Spleen (tissue), 13 donors: Measurements from ENCODE around the gene FSCN2. TPM values are rescaled to one million over a fixed set of nuclear protein-coding genes. Genes with fewer than 3 reads are reported as not detected.

Source experiments
- DNase-seq: peaks from one replicate; pipeline ENCODE4 v3.0.0-alpha.2; 2020
- H3K27ac ChIP-seq, 8 donors: fragments of 200-600 bp; sonication (generic) in 7 of 8; 1 replicate in 4 of 8; 2 replicates in 4 of 8; pipeline versions ENCODE4 v1.5.0 to v1.8.0; 2016 to 2021; ENCODE audit warnings: inconsistent platforms in 4 of 8, mild to moderate bottlenecking in 4 of 8, moderate library complexity in 1 of 8
- H3K27me3 ChIP-seq, 7 donors: fragments of 200-600 bp; sonication (generic) in 6 of 7; replicated peaks in 1 of 7; 1 replicate in 4 of 7; 2 replicates in 3 of 7; pipeline versions ENCODE4 v1.5.0 to v1.8.0; 2016 to 2021; ENCODE audit warnings: inconsistent platforms in 3 of 7, mild to moderate bottlenecking in 1 of 7
- H3K36me3 ChIP-seq, 6 donors: fragments of 200-600 bp; sonication (generic) in 5 of 6; 1 replicate in 4 of 6; 2 replicates in 2 of 6; pipeline versions ENCODE4 v1.5.0 to v1.8.0; 2016 to 2021; ENCODE audit warnings: inconsistent platforms in 2 of 6
- H3K4me1 ChIP-seq, 6 donors: fragments of 200-600 bp; sonication (generic) in 5 of 6; 1 replicate in 3 of 6; 2 replicates in 3 of 6; pipeline versions ENCODE4 v1.5.0 to v1.8.0; 2016 to 2021; ENCODE audit warnings: inconsistent platforms in 3 of 6
- H3K4me3 ChIP-seq, 8 donors: fragments of 200-600 bp; sonication (generic) in 7 of 8; 1 replicate in 4 of 8; 2 replicates in 4 of 8; pipeline versions ENCODE4 v1.5.0 to v1.8.0; 2016 to 2021; ENCODE audit warnings: inconsistent platforms in 4 of 8, mild to moderate bottlenecking in 4 of 8, moderate library complexity in 2 of 8
- H3K9me3 ChIP-seq, 8 donors: fragments of 200-600 bp; sonication (generic) in 7 of 8; 1 replicate in 4 of 8; 2 replicates in 4 of 8; pipeline versions ENCODE4 v1.5.0 to v1.8.0; 2016 to 2021; ENCODE audit warnings: inconsistent platforms in 4 of 8
- CTCF ChIP-seq, 11 experiments: fragments of 200-600 bp in 7 of 11; fragments of 450-650 bp in 4 of 11; sonication (generic) in 4 of 11; IDR thresholded peaks in 8 of 11; conservative IDR thresholded peaks in 3 of 11; 1 replicate in 7 of 11; 2 replicates in 4 of 11; pipeline versions ENCODE4 v1.4.0 to v1.8.0; 2016 to 2021; ENCODE audit warnings: antibody characterized with exemption in 11 of 11, inconsistent platforms in 4 of 11, mild to moderate bottlenecking in 1 of 11
- POLR2A ChIP-seq, 3 donors: fragments of 450-650 bp; IDR thresholded peaks; one replicate each; pipeline ENCODE4 v1.5.1; 2017; ENCODE audit warnings: antibody characterized with exemption in 3 of 3, mild to moderate bottlenecking in 1 of 3
- POLR2AphosphoS5 ChIP-seq, 3 donors: sonication (generic); formaldehyde crosslinking; IDR thresholded peaks; one replicate each; pipeline ENCODE4 v1.5.1; 2017; ENCODE audit warnings: antibody characterized with exemption in 3 of 3
- WGBS, 5 donors: extraction: QIAGEN DNeasy Blood & Tissue Kit in 3 of 5; methylation state at CpG; one replicate each; pipeline versions ENCODE4 v1.1.5 to v1.1.7; 2013 to 2018; 5-methylcytosine and 5-hydroxymethylcytosine counted together
- intact Hi-C: fragments of 100-400 bp; cut with DNase I; formaldehyde crosslinking; loops from one replicate; pipeline ENCODE4 v1.15.0; 2023; ENCODE audit warnings: low total_unique reads
- long read RNA-seq, 2 donors: transcript quantifications; one replicate each; lab custom pipeline, GENCODE V29; 2026
- polyA plus RNA-seq, 3 donors: library from polyadenylated mRNA; stranded (reverse); fragments of 200-250 nt; gene quantifications; one replicate each; pipeline ENCODE4 v1.2.1, GENCODE V29; 2013
- total RNA-seq, 7 donors: library from RNA; depleted of rRNA in 3 of 7; stranded (reverse); fragments of >200 nt in 3 of 7; fragmentation: NEBNext Ultra II Directional in 4 of 7; extraction: Animal tissue kit (Norgen Biotek cat#: 25700) in 4 of 7; gene quantifications; one replicate each; pipeline versions ENCODE4 v1.1.0 to v1.2.1, GENCODE V29; 2016 to 2021
- donor health status: healthy with polysubstance abuse.
- donor health status: DM: no; HTN: no; CAD: no; lungs with moderate emphysema.
- donor health status: DM: no; HTN: no; CAD: no.
- donor health status: Bipolar disorder and iron deficiency.
- donor health status: healthy.
- donor health status: DM: no; HTN: no; CAD: no.
- donor health status: DM: yes; HTN: yes; CAD: no.

FSCN2 gene
- total RNA-seq (1 to 10 TPM; 1.2 to 4.0 (median 2.8) TPM), polyA plus RNA-seq (1 to 10 TPM in 1 of 3 donors, under 1 TPM in 2; 0.41 to 2.6 (median 0.76) TPM)
- long read RNA-seq, donor 1 = 0 reads
- long read RNA-seq, donor 2, partial matches to known transcripts = 0 of 1 reads
- long read RNA-seq, donor 2, other reads (novel, unspliced or antisense) = 0 of 1 reads

GRCh38 chr17:81527591-81528383 lies at the start of gene FSCN2:
FSCN2 (plus strand) TSS chr17:81528377; CDS start chr17:81528532, 155 bp downstream.
- intact Hi-C loops = no loop called here
- no peak within 1 kb of the TSS for H3K27ac ChIP-seq
- WGBS, 5 donors = 44 to 73% (median 61%) methylated on average over 19 to 42 of the region's 42 CpGs
- TF ChIP-seq POLR2AphosphoS5 (IDR thresholded peaks at IDR 0.05) (peak in 1 of 3 donors; percentile 22), CTCF (IDR thresholded peaks at IDR 0.05 in 8 of 11, conservative IDR thresholded peaks at IDR 0.05 in 3 of 11) (peak in 2 of 11 experiments; percentile 19 to 26), POLR2A (IDR thresholded peaks at IDR 0.05) (no peak)
- H3K36me3 ChIP-seq = no peaks in the 10 kb centered on the region
- peaks cover 0 to 59% (median 0%) of the 10 kb centered on the region in 7 donors for H3K27me3 ChIP-seq
- no peak within 1 kb of the TSS for H3K4me3 ChIP-seq
- no peaks in the 10 kb centered on the region for H3K9me3 ChIP-seq
- H3K4me1 ChIP-seq = peaks cover 0 to 16% (median 5%) of the 10 kb centered on the region in 6 donors
- no peak for DNase-seq

- H3K4me1 ChIP-seq = peaks cover 25 to 44% (median 39%) of the 10 kb centered on the region in 6 donors
- DNase-seq = no peak
- H3K36me3 ChIP-seq = no peaks in the 10 kb centered on the region
- intact Hi-C loops = loop anchor here (10.0 kb wide), 1 partner anchor 225 kb away; no protein-coding TSS in a partner anchor
- WGBS, 5 donors = 81 to 91% (median 86%) methylated on average over 19 to 20 of the region's 20 CpGs
- H3K27me3 ChIP-seq = peaks cover 0 to 48% (median 11%) of the 10 kb centered on the region in 7 donors
- TF ChIP-seq POLR2AphosphoS5 (IDR thresholded peaks at IDR 0.05) = no peak
- TF ChIP-seq CTCF (IDR thresholded peaks at IDR 0.05 in 8 of 11, conservative IDR thresholded peaks at IDR 0.05 in 3 of 11) = no peak
- TF ChIP-seq POLR2A (IDR thresholded peaks at IDR 0.05) = no peak
- H3K27ac ChIP-seq = no peak overlapping the region
- H3K9me3 ChIP-seq = peaks cover 0 to 3% (median 0%) of the 10 kb centered on the region in 8 donors
- no peak overlapping the region for H3K4me3 ChIP-seq
These were observed 48.8 kb upstream of the FSCN2 start for GRCh38 chr17:81479175-81480071.

- Histone ChIP-seq H3K4me3 (peak overlapping the region in 2 of 8 donors; percentile 46 to 66), H3K27ac (no peak overlapping the region), H3K36me3 (no peaks in the 10 kb centered on the region), H3K9me3 (peaks cover 0 to 3% (median 0%) of the 10 kb centered on the region in 8 donors), H3K4me1 (peaks cover 28 to 53% (median 44%) of the 10 kb centered on the region in 6 donors), H3K27me3 (peaks cover 0 to 58% (median 11%) of the 10 kb centered on the region in 7 donors)
- no peak for DNase-seq
- intact Hi-C loops = loop anchor here (10.0 kb wide), 1 partner anchor 226 kb away; no protein-coding TSS in a partner anchor
- WGBS, 5 donors = 72 to 86% (median 78%) methylated on average over 20 to 21 of the region's 21 CpGs
- no peak for TF ChIP-seq CTCF (IDR thresholded peaks at IDR 0.05 in 8 of 11, conservative IDR thresholded peaks at IDR 0.05 in 3 of 11)
- no peak for TF ChIP-seq POLR2AphosphoS5 (IDR thresholded peaks at IDR 0.05)
- no peak for TF ChIP-seq POLR2A (IDR thresholded peaks at IDR 0.05)
These were observed 47.8 kb upstream of the FSCN2 start for GRCh38 chr17:81480140-81481072.
